ENCODE results near the gene CDR2.
"Not testable (repeated sequence)": the region's sequence is repeated elsewhere in the genome, so short reads cannot be mapped to it uniquely, and the experiment has no call there.

The CDR2 gene

GRCh38 chr16:22374311-22375116 is at the start of gene CDR2:
TSS of gene CDR2 (minus strand) at chr16:22374619. CDS start at chr16:22374309, 310 bp downstream.
- H3K27ac ChIP-seq, result peak within 1 kb of the TSS; percentile 49
- peak; percentile 73 for DNase-seq (ENCODE audit: low read depth, low spot score)

GRCh38 chr16:22423716-22424115 is 49.3 kb upstream of the CDR2 start:
- no peak overlapping the region for H3K27ac ChIP-seq
- no peak for DNase-seq (ENCODE audit: low read depth, low spot score)

- H3K27ac ChIP-seq, result no peak overlapping the region
- no peak for DNase-seq (ENCODE audit: low read depth, low spot score)
These were observed 46.7 kb upstream of the CDR2 start for GRCh38 chr16:22421136-22421535.

GRCh38 chr16:22420606-22421135 is 46.3 kb upstream of the CDR2 start:
- DNase-seq (ENCODE audit: low read depth, low spot score), result no peak
- no peak overlapping the region for H3K27ac ChIP-seq

- no peak for DNase-seq (ENCODE audit: low read depth, low spot score)
- H3K27ac ChIP-seq, result no peak overlapping the region
These were observed 45.5 kb upstream of the CDR2 start for GRCh38 chr16:22419908-22420307.

GRCh38 chr16:22418826-22419225 is 44.4 kb upstream of the CDR2 start:
- DNase-seq (ENCODE audit: low read depth, low spot score), result no peak
- H3K27ac ChIP-seq, result no peak overlapping the region

GRCh38 chr16:22417798-22418197 is 43.4 kb upstream of the CDR2 start:
- DNase-seq (ENCODE audit: low read depth, low spot score); H3K27ac ChIP-seq: not testable (repeated sequence)

- H3K27ac ChIP-seq, result no peak overlapping the region
- no peak for DNase-seq (ENCODE audit: low read depth, low spot score)
These were observed 42.6 kb upstream of the CDR2 start for GRCh38 chr16:22417019-22417418.

GRCh38 chr16:22413819-22414218 is 39.4 kb upstream of the CDR2 start:
- DNase-seq (ENCODE audit: low read depth, low spot score), result no peak
- no peak overlapping the region for H3K27ac ChIP-seq

GRCh38 chr16:22407486-22407885 is 33.1 kb upstream of the CDR2 start:
- no peak for DNase-seq (ENCODE audit: low read depth, low spot score)
- H3K27ac ChIP-seq, result no peak overlapping the region

GRCh38 chr16:22402191-22402590 is 27.8 kb upstream of the CDR2 start:
- no peak for DNase-seq (ENCODE audit: low read depth, low spot score)
- H3K27ac ChIP-seq, result peak overlapping the region; percentile 71

GRCh38 chr16:22400900-22401299 is 26.5 kb upstream of the CDR2 start:
- DNase-seq (ENCODE audit: low read depth, low spot score), result no peak
- no peak overlapping the region for H3K27ac ChIP-seq

- peak overlapping the region; percentile 5 for H3K27ac ChIP-seq
- no peak for DNase-seq (ENCODE audit: low read depth, low spot score)
These were observed 23.5 kb upstream of the CDR2 start for GRCh38 chr16:22397931-22398330.

- no peak overlapping the region for H3K27ac ChIP-seq
- peak; percentile 20 for DNase-seq (ENCODE audit: low read depth, low spot score)
These were observed 23.0 kb upstream of the CDR2 start for GRCh38 chr16:22397464-22397863.

GRCh38 chr16:22395960-22396359 is 21.5 kb upstream of the CDR2 start:
- H3K27ac ChIP-seq, result no peak overlapping the region
- no peak for DNase-seq (ENCODE audit: low read depth, low spot score)

GRCh38 chr16:22394121-22394520 is 19.7 kb upstream of the CDR2 start:
- H3K27ac ChIP-seq, result no peak overlapping the region

GRCh38 chr16:22388101-22388644 is 13.8 kb upstream of the CDR2 start:
- DNase-seq (ENCODE audit: low read depth, low spot score), result no peak
- no peak overlapping the region for H3K27ac ChIP-seq

More at GRCh38 chr16:22394121-22394520, 19.7 kb upstream of the CDR2 start:
- DNase-seq (ENCODE audit: low read depth, low spot score), result no peak

GRCh38 chr16:22386976-22387375 is 12.6 kb upstream of the CDR2 start:
- DNase-seq (ENCODE audit: low read depth, low spot score), result no peak
- no peak overlapping the region for H3K27ac ChIP-seq

- H3K27ac ChIP-seq, result no peak overlapping the region
- no peak for DNase-seq (ENCODE audit: low read depth, low spot score)
These were observed 10.8 kb upstream of the CDR2 start for GRCh38 chr16:22385196-22385595.

- no peak for DNase-seq (ENCODE audit: low read depth, low spot score)
- H3K27ac ChIP-seq, result no peak overlapping the region
These were observed 9.4 kb upstream of the CDR2 start for GRCh38 chr16:22383827-22384226.

- H3K27ac ChIP-seq, result no peak overlapping the region
- DNase-seq (ENCODE audit: low read depth, low spot score), result no peak
These were observed 7.0 kb upstream of the CDR2 start for GRCh38 chr16:22381392-22381791.

- DNase-seq (ENCODE audit: low read depth, low spot score), result no peak
- H3K27ac ChIP-seq, result no peak overlapping the region
These were observed 6.1 kb upstream of the CDR2 start for GRCh38 chr16:22380529-22380928.

Measured in epithelial cell of prostate (primary cell).